ENCODE results near the gene DNM2.
A peak's percentile ranks its signal among the peaks of the same experiment; 100 is the strongest.
"Not testable (repeated sequence)": the region's sequence is repeated elsewhere in the genome, so short reads cannot be mapped to it uniquely, and the experiment has no call there.

Gene DNM2

GRCh38 chr19:10837649-10838048, 119.8 kb downstream of the DNM2 start:
- H3K79me1 ChIP-seq (ENCODE audit: low read depth, low read length); H3K27ac ChIP-seq (replicated peaks; ENCODE audit: low read length); DNase-seq (ENCODE audit: low spot score); H3K4me3 ChIP-seq (ENCODE audit: low read length in 2 of 2); H3K4ac ChIP-seq (ENCODE audit: low read length); H2BK12ac ChIP-seq (ENCODE audit: low read length); H3K4me1 ChIP-seq (ENCODE audit: control insufficient read depth in 2 of 2, insufficient read depth in 1 of 2, low read depth in 1 of 2, low read length in 2 of 2); H2BK5ac ChIP-seq (ENCODE audit: low read length); H3K14ac ChIP-seq (ENCODE audit: low read length); H2BK120ac ChIP-seq (ENCODE audit: low read depth, low read length); H2AFZ ChIP-seq (ENCODE audit: low read length); H3K23ac ChIP-seq (ENCODE audit: low read depth, low read length, poor library complexity); H2AK5ac ChIP-seq (ENCODE audit: low read depth, low read length); H3K27me3 ChIP-seq (ENCODE audit: control insufficient read depth in 3 of 3, insufficient read depth in 3 of 3, low read depth in 1 of 3, low read length in 3 of 3); H3K18ac ChIP-seq (ENCODE audit: low read length); H4K8ac ChIP-seq (ENCODE audit: low read depth, low read length); H4K91ac ChIP-seq (ENCODE audit: low read depth, low read length, poor library complexity); H2BK15ac ChIP-seq (ENCODE audit: low read length); H3K4me2 ChIP-seq (ENCODE audit: insufficient read depth, low read length, poor library complexity, severe bottlenecking); H3K9ac ChIP-seq (ENCODE audit: low read depth, low read length, poor library complexity): not testable (repeated sequence)
- WGBS, 2 donors (ENCODE audit: extremely low coverage in 2 of 2, insufficient read length in 2 of 2, insufficient replicate concordance in 1 of 2) = no CpG with 5 or more reads among the region's 7 CpGs
- H3K9me3 ChIP-seq (replicated peaks in 1 of 2; ENCODE audit: control insufficient read depth in 2 of 2, insufficient read depth in 1 of 2, low read depth in 1 of 2, low read length in 2 of 2) = peaks cover 6 to 12% of the 10 kb centered on the region in 2 donors
- peaks cover 19 to 25% of the 10 kb centered on the region in 2 donors for H3K36me3 ChIP-seq (replicated peaks in 1 of 2; ENCODE audit: control insufficient read depth in 2 of 2, insufficient read depth in 2 of 2, low read length in 2 of 2)

GRCh38 chr19:10838377-10838776, 120.5 kb downstream of the DNM2 start:
- no peak for DNase-seq (ENCODE audit: low spot score)
- peaks cover 13 to 18% of the 10 kb centered on the region in 2 donors for H3K36me3 ChIP-seq (replicated peaks in 1 of 2; ENCODE audit: control insufficient read depth in 2 of 2, insufficient read depth in 2 of 2, low read length in 2 of 2)
- peaks cover 5 to 9% of the 10 kb centered on the region in 2 donors for H3K4me1 ChIP-seq (ENCODE audit: control insufficient read depth in 2 of 2, insufficient read depth in 1 of 2, low read depth in 1 of 2, low read length in 2 of 2)
- H3K4ac ChIP-seq (ENCODE audit: low read length) = no peak overlapping the region
- no peak overlapping the region for H3K4me2 ChIP-seq (ENCODE audit: insufficient read depth, low read length, poor library complexity, severe bottlenecking)
- no peak overlapping the region for H2BK12ac ChIP-seq (ENCODE audit: low read length)
- H3K27ac ChIP-seq (replicated peaks; ENCODE audit: low read length) = no peak overlapping the region
- peaks cover 2% of the 10 kb centered on the region for H3K79me1 ChIP-seq (ENCODE audit: low read depth, low read length)
- H3K14ac ChIP-seq (ENCODE audit: low read length) = no peak overlapping the region
- peaks cover 6 to 10% of the 10 kb centered on the region in 2 donors for H3K9me3 ChIP-seq (replicated peaks in 1 of 2; ENCODE audit: control insufficient read depth in 2 of 2, insufficient read depth in 1 of 2, low read depth in 1 of 2, low read length in 2 of 2)
- H2BK5ac ChIP-seq (ENCODE audit: low read length) = no peak overlapping the region
- H2AK5ac ChIP-seq (ENCODE audit: low read depth, low read length) = no peak overlapping the region
- no peak overlapping the region for H3K23ac ChIP-seq (ENCODE audit: low read depth, low read length, poor library complexity)
- no peak overlapping the region for H3K9ac ChIP-seq (ENCODE audit: low read depth, low read length, poor library complexity)
- H3K18ac ChIP-seq (ENCODE audit: low read length) = no peak overlapping the region
- no peak overlapping the region for H2AFZ ChIP-seq (ENCODE audit: low read length)
- H3K27me3 ChIP-seq (ENCODE audit: control insufficient read depth in 3 of 3, insufficient read depth in 3 of 3, low read depth in 1 of 3, low read length in 3 of 3) = peaks cover 0 to 3% (median 0%) of the 10 kb centered on the region in 3 experiments
- H2BK15ac ChIP-seq (ENCODE audit: low read length) = no peak overlapping the region
- no peak overlapping the region for H4K8ac ChIP-seq (ENCODE audit: low read depth, low read length)
- no peak overlapping the region for H4K91ac ChIP-seq (ENCODE audit: low read depth, low read length, poor library complexity)
- H3K4me3 ChIP-seq (ENCODE audit: low read length in 2 of 2) = no peak overlapping the region
- no CpG with 5 or more reads among the region's 11 CpGs for WGBS, 2 donors (ENCODE audit: extremely low coverage in 2 of 2, insufficient read length in 2 of 2, insufficient replicate concordance in 1 of 2)
- H2BK120ac ChIP-seq (ENCODE audit: low read depth, low read length) = no peak overlapping the region

GRCh38 chr19:10839114-10840050, 121.5 kb downstream of the DNM2 start:
- no peak overlapping the region for H2AK5ac ChIP-seq (ENCODE audit: low read depth, low read length)
- H2BK120ac ChIP-seq (ENCODE audit: low read depth, low read length) = no peak overlapping the region
- H3K36me3 ChIP-seq (replicated peaks in 1 of 2; ENCODE audit: control insufficient read depth in 2 of 2, insufficient read depth in 2 of 2, low read length in 2 of 2) = peaks cover 8% of the 10 kb centered on the region in 2 donors
- H3K4me3 ChIP-seq (ENCODE audit: low read length in 2 of 2) = no peak overlapping the region
- no peak for DNase-seq (ENCODE audit: low spot score)
- H3K14ac ChIP-seq (ENCODE audit: low read length) = no peak overlapping the region
- H2BK15ac ChIP-seq (ENCODE audit: low read length) = no peak overlapping the region
- H3K9ac ChIP-seq (ENCODE audit: low read depth, low read length, poor library complexity) = no peak overlapping the region
- no peak overlapping the region for H4K91ac ChIP-seq (ENCODE audit: low read depth, low read length, poor library complexity)
- H3K27me3 ChIP-seq (ENCODE audit: control insufficient read depth in 3 of 3, insufficient read depth in 3 of 3, low read depth in 1 of 3, low read length in 3 of 3) = peaks cover 0 to 3% (median 0%) of the 10 kb centered on the region in 3 experiments
- no peak overlapping the region for H4K8ac ChIP-seq (ENCODE audit: low read depth, low read length)
- no peak overlapping the region for H3K18ac ChIP-seq (ENCODE audit: low read length)
- WGBS, 2 donors (ENCODE audit: extremely low coverage in 2 of 2, insufficient read length in 2 of 2, insufficient replicate concordance in 1 of 2) = no CpG with 5 or more reads among the region's 10 CpGs
- H3K4me1 ChIP-seq (ENCODE audit: control insufficient read depth in 2 of 2, insufficient read depth in 1 of 2, low read depth in 1 of 2, low read length in 2 of 2) = peaks cover 5 to 9% of the 10 kb centered on the region in 2 donors
- H2BK12ac ChIP-seq (ENCODE audit: low read length) = no peak overlapping the region
- H2AFZ ChIP-seq (ENCODE audit: low read length) = no peak overlapping the region
- no peak overlapping the region for H3K4me2 ChIP-seq (ENCODE audit: insufficient read depth, low read length, poor library complexity, severe bottlenecking)
- H3K79me1 ChIP-seq (ENCODE audit: low read depth, low read length) = peaks cover 2% of the 10 kb centered on the region
- no peak overlapping the region for H3K23ac ChIP-seq (ENCODE audit: low read depth, low read length, poor library complexity)
- H3K27ac ChIP-seq (replicated peaks; ENCODE audit: low read length) = no peak overlapping the region
- H2BK5ac ChIP-seq (ENCODE audit: low read length) = no peak overlapping the region
- H3K9me3 ChIP-seq (replicated peaks in 1 of 2; ENCODE audit: control insufficient read depth in 2 of 2, insufficient read depth in 1 of 2, low read depth in 1 of 2, low read length in 2 of 2) = peaks cover 6 to 10% of the 10 kb centered on the region in 2 donors
- no peak overlapping the region for H3K4ac ChIP-seq (ENCODE audit: low read length)

GRCh38 chr19:10842788-10843187, 124.9 kb downstream of the DNM2 start:
- Histone ChIP-seq H3K14ac (ENCODE audit: low read length) (no peak overlapping the region), H3K79me1 (ENCODE audit: low read depth, low read length) (no peaks in the 10 kb centered on the region), H3K4me3 (ENCODE audit: low read length in 2 of 2) (no peak overlapping the region), H2BK15ac (ENCODE audit: low read length) (no peak overlapping the region), H2AK5ac (ENCODE audit: low read depth, low read length) (no peak overlapping the region), H3K36me3 (replicated peaks in 1 of 2; ENCODE audit: control insufficient read depth in 2 of 2, insufficient read depth in 2 of 2, low read length in 2 of 2) (no peaks in the 10 kb centered on the region), H3K9ac (ENCODE audit: low read depth, low read length, poor library complexity) (no peak overlapping the region), H3K4ac (ENCODE audit: low read length) (no peak overlapping the region), H2BK12ac (ENCODE audit: low read length) (no peak overlapping the region), H2BK5ac (ENCODE audit: low read length) (no peak overlapping the region), H4K91ac (ENCODE audit: low read depth, low read length, poor library complexity) (no peak overlapping the region), H3K27me3 (ENCODE audit: control insufficient read depth in 3 of 3, insufficient read depth in 3 of 3, low read depth in 1 of 3, low read length in 3 of 3) (no peaks in the 10 kb centered on the region), H3K4me1 (ENCODE audit: control insufficient read depth in 2 of 2, insufficient read depth in 1 of 2, low read depth in 1 of 2, low read length in 2 of 2) (no peaks in the 10 kb centered on the region), H3K18ac (ENCODE audit: low read length) (no peak overlapping the region), H2BK120ac (ENCODE audit: low read depth, low read length) (no peak overlapping the region), H2AFZ (ENCODE audit: low read length) (peak overlapping the region; percentile 59), H3K27ac (replicated peaks; ENCODE audit: low read length) (no peak overlapping the region), H3K9me3 (replicated peaks in 1 of 2; ENCODE audit: control insufficient read depth in 2 of 2, insufficient read depth in 1 of 2, low read depth in 1 of 2, low read length in 2 of 2) (peaks cover 1 to 3% of the 10 kb centered on the region in 2 donors), H3K4me2 (ENCODE audit: insufficient read depth, low read length, poor library complexity, severe bottlenecking) (no peak overlapping the region), H4K8ac (ENCODE audit: low read depth, low read length) (no peak overlapping the region), H3K23ac (ENCODE audit: low read depth, low read length, poor library complexity) (no peak overlapping the region)
- WGBS, 2 donors (ENCODE audit: extremely low coverage in 2 of 2, insufficient read length in 2 of 2, insufficient replicate concordance in 1 of 2) = no CpG with 5 or more reads among the region's 7 CpGs
- DNase-seq (ENCODE audit: low spot score) = no peak

Data from neuronal stem cell (in vitro differentiated cells).